Ovary (tissue), 3 donors: Measurements from ENCODE around the gene TRPM5.

ENCODE experiments used
- POLR2A ChIP-seq: fragments of 450-650 bp; IDR thresholded peaks from one replicate; pipeline ENCODE4 v1.6.1; 2017; ENCODE audit warnings: antibody characterized with exemption, mild to moderate bottlenecking, moderate library complexity
- TF ChIP-seq, protein P1 (sequence below), 3 donors: fragments of 450-650 bp in 2 of 3; fragments of 200-600 bp in 1 of 3; IDR thresholded peaks; one replicate each; pipeline versions ENCODE4 v1.5.1 to v1.8.0; 2016 to 2022; ENCODE audit warnings: antibody characterized with exemption in 3 of 3, mild to moderate bottlenecking in 1 of 3
- donor health status: DM: no; HTN: no; CAD: no.

DNA sequence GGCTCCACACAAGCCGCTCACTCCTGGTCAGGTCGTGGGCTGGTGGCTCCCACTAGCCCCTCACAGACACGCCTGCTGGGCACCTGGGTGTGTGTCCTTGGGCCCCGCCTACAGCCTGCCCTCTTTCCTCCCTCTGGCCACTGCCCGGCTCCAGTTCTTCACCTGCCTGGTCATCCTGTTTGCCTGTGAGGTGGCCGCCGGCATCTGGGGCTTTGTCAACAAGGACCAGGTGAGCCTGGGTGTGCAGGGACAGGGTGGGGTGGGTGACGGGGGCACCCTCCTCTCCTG, 49.6 kb downstream of the TRPM5 start:
- no peak for TF ChIP-seq POLR2A
- TF ChIP-seq, protein P1, sequence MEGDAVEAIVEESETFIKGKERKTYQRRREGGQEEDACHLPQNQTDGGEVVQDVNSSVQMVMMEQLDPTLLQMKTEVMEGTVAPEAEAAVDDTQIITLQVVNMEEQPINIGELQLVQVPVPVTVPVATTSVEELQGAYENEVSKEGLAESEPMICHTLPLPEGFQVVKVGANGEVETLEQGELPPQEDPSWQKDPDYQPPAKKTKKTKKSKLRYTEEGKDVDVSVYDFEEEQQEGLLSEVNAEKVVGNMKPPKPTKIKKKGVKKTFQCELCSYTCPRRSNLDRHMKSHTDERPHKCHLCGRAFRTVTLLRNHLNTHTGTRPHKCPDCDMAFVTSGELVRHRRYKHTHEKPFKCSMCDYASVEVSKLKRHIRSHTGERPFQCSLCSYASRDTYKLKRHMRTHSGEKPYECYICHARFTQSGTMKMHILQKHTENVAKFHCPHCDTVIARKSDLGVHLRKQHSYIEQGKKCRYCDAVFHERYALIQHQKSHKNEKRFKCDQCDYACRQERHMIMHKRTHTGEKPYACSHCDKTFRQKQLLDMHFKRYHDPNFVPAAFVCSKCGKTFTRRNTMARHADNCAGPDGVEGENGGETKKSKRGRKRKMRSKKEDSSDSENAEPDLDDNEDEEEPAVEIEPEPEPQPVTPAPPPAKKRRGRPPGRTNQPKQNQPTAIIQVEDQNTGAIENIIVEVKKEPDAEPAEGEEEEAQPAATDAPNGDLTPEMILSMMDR (IDR thresholded peaks at IDR 0.05) = no peak
